Hepatocyte (in vitro differentiated cells): ENCODE results near the gene SUDS3. TPM values are rescaled to one million over a fixed set of nuclear protein-coding genes. Genes with fewer than 3 reads are reported as not detected.

ENCODE experiments used
- DNase-seq: peaks from one replicate; pipeline ENCODE4 v3.0.0-alpha.2; 2016; ENCODE audit warnings: low spot score
- H2AFZ ChIP-seq: fragments of 200-600 bp; sonication (generic); 2 replicates; pipeline ENCODE4 v1.6.0; 2016; ENCODE audit warnings: antibody characterized with exemption, mild to moderate bottlenecking
- H3K27ac ChIP-seq: fragments of 200-600 bp; sonication (generic); 2 replicates; pipeline ENCODE4 v1.5.1; 2016; ENCODE audit warnings: mild to moderate bottlenecking
- H3K27me3 ChIP-seq: fragments of 200-600 bp; sonication (generic); 2 replicates; pipeline ENCODE4 v1.6.1; 2016
- H3K36me3 ChIP-seq: fragments of 200-600 bp; sonication (generic); replicated peaks from 2 replicates; pipeline ENCODE4 v1.5.1; 2016; ENCODE audit warnings: low read depth; ENCODE audit not compliant: insufficient read depth
- H3K4me1 ChIP-seq: fragments of 200-600 bp; sonication (generic); 2 replicates; pipeline ENCODE4 v1.5.1; 2016; ENCODE audit warnings: mild to moderate bottlenecking, moderate library complexity; ENCODE audit not compliant: insufficient read depth
- H3K4me2 ChIP-seq: fragments of 200-600 bp; sonication (generic); 2 replicates; pipeline ENCODE4 v1.6.0; 2016
- H3K4me3 ChIP-seq: fragments of 200-600 bp; sonication (generic); 2 replicates; pipeline ENCODE4 v1.5.1; 2016; ENCODE audit warnings: mild to moderate bottlenecking
- H3K79me2 ChIP-seq: fragments of 200-600 bp; sonication (generic); 2 replicates; pipeline ENCODE4 v1.6.0; 2017; ENCODE audit warnings: mild to moderate bottlenecking
- H3K9me2 ChIP-seq: fragments of 200-600 bp; sonication (generic); replicated peaks from 2 replicates; pipeline ENCODE4 v1.6.0; 2017; ENCODE audit warnings: mild to moderate bottlenecking; ENCODE audit not compliant: insufficient read depth
- H3K9me3 ChIP-seq: fragments of 200-600 bp; sonication (generic); 2 replicates; pipeline ENCODE4 v1.5.1; 2016; ENCODE audit warnings: low read depth, mild to moderate bottlenecking
- H4K20me1 ChIP-seq: fragments of 200-600 bp; sonication (generic); 2 replicates; pipeline ENCODE4 v1.6.0; 2016; ENCODE audit warnings: mild to moderate bottlenecking; ENCODE audit not compliant: insufficient read depth, poor library complexity, severe bottlenecking
- EZH2 ChIP-seq: fragments of 200-600 bp; sonication (generic); IDR thresholded peaks from 2 replicates; pipeline ENCODE4 v1.6.1; 2016; ENCODE audit warnings: antibody characterized with exemption, mild to moderate bottlenecking, borderline replicate concordance
- EZH2phosphoT487 ChIP-seq: fragments of 200-600 bp; sonication (generic); IDR thresholded peaks from one replicate; pipeline ENCODE4 v1.6.1; 2018; ENCODE audit warnings: antibody characterized with exemption, mild to moderate bottlenecking, low read depth, moderate library complexity; ENCODE audit not compliant: unreplicated experiment, severe bottlenecking
- WGBS: methylation state at CpG from one replicate; pipeline ENCODE4 v1.1.6; 2016; ENCODE audit warnings: low lambda C conversion rate; ENCODE audit errors: missing lambda C conversion rate; 5-methylcytosine and 5-hydroxymethylcytosine counted together
- polyA plus RNA-seq: library from polyadenylated mRNA; unstranded; fragments of >200 nt; fragmentation: Nextera tagmentation; extraction: Ambion mirVana; gene quantifications from 2 replicates; pipeline ENCODE4 v1.2.1, GENCODE V29; 2016
- total RNA-seq: library from RNA; depleted of rRNA; stranded (reverse); fragments of >200 nt; gene quantifications from 2 replicates; pipeline ENCODE4 v1.2.3, GENCODE V29; 2014
- TF ChIP-seq, protein P1 (sequence below): fragments of 200-600 bp; sonication (generic); IDR thresholded peaks from 2 replicates; pipeline ENCODE4 v1.5.1; 2016; ENCODE audit warnings: antibody characterized with exemption, mild to moderate bottlenecking; ENCODE audit not compliant: poor library complexity

The SUDS3 gene
- total and polyA plus RNA-seq, 2 experiments from 2014 or later = 21.1 to 40.0 TPM

DNA sequence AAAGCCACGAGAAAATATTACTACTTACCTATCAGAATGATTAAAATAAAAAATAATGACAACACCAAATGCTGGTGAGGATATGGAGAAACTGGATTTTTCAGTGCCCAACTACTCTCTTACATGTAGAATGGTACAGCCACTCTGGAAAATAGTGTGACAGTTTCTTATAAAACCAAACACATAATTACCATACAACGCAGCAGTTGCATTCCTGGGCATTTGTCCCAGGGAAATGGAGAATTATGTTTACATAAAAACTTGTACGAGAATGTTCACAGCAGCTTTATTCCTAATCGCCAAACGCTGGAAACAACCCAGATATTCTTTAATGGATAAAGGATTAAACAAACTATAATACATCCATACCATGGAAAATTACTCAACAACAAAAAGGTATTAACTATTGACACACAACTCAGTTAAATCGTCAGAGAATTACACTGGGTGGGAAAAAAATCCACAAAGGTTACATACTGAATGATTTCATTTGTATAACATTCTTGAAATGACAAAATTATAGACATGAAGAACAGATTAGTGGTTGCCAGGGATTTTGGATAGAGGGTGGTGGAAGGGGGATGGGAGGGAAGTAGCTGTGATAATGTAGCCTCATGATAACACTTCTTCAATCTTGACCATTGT lies 39.0 kb upstream of the SUDS3 start:
- no peak overlapping the region for H3K27ac ChIP-seq
- no peaks in the 10 kb centered on the region for H3K9me2 ChIP-seq
- H4K20me1 ChIP-seq = no peaks in the 10 kb centered on the region
- no peaks in the 10 kb centered on the region for H3K9me3 ChIP-seq
- H3K27me3 ChIP-seq = no peaks in the 10 kb centered on the region
- no peak overlapping the region for H3K4me3 ChIP-seq
- H3K4me1 ChIP-seq = no peaks in the 10 kb centered on the region
- H3K36me3 ChIP-seq = no peaks in the 10 kb centered on the region
- peaks cover 6% of the 10 kb centered on the region for H3K79me2 ChIP-seq
- no peak overlapping the region for H3K4me2 ChIP-seq
- 70% methylated on average over 6 of the region's 6 CpGs for WGBS
- TF ChIP-seq, protein P1, sequence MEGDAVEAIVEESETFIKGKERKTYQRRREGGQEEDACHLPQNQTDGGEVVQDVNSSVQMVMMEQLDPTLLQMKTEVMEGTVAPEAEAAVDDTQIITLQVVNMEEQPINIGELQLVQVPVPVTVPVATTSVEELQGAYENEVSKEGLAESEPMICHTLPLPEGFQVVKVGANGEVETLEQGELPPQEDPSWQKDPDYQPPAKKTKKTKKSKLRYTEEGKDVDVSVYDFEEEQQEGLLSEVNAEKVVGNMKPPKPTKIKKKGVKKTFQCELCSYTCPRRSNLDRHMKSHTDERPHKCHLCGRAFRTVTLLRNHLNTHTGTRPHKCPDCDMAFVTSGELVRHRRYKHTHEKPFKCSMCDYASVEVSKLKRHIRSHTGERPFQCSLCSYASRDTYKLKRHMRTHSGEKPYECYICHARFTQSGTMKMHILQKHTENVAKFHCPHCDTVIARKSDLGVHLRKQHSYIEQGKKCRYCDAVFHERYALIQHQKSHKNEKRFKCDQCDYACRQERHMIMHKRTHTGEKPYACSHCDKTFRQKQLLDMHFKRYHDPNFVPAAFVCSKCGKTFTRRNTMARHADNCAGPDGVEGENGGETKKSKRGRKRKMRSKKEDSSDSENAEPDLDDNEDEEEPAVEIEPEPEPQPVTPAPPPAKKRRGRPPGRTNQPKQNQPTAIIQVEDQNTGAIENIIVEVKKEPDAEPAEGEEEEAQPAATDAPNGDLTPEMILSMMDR = no peak
- TF ChIP-seq EZH2phosphoT487 (no peak), EZH2 (no peak)
- DNase-seq = no peak
- no peak overlapping the region for H2AFZ ChIP-seq

DNA sequence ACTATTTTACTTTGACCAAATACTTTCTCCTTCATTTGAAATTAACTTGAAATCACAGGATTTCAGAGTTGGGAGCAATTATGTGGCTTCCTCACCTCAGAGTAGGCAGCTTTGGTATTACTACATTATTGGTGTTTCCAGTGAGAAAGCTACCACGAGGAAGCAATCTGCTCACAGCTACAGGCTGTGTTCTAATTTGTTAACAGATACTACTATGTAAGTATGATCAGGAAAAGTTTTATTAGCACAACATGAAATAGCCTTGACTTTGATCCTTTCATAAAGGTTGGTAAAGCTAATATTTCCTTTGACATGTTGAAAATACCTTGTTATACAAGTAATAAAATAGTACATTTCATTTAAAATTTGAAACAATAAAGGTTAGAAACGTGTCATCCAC lies 34.3 kb upstream of the SUDS3 start:
- Histone ChIP-seq H3K27me3 (no peaks in the 10 kb centered on the region), H2AFZ (no peak overlapping the region), H3K4me3 (no peak overlapping the region), H3K9me3 (no peaks in the 10 kb centered on the region), H4K20me1 (no peaks in the 10 kb centered on the region), H3K36me3 (no peaks in the 10 kb centered on the region), H3K79me2 (peaks cover 6% of the 10 kb centered on the region), H3K4me1 (no peaks in the 10 kb centered on the region), H3K27ac (no peak overlapping the region), H3K4me2 (no peak overlapping the region), H3K9me2 (no peaks in the 10 kb centered on the region)
- TF ChIP-seq, protein P1 = no peak
- TF ChIP-seq EZH2phosphoT487 (no peak), EZH2 (no peak)
- 69% methylated on average over 2 of the region's 2 CpGs for WGBS
- no peak for DNase-seq

DNA sequence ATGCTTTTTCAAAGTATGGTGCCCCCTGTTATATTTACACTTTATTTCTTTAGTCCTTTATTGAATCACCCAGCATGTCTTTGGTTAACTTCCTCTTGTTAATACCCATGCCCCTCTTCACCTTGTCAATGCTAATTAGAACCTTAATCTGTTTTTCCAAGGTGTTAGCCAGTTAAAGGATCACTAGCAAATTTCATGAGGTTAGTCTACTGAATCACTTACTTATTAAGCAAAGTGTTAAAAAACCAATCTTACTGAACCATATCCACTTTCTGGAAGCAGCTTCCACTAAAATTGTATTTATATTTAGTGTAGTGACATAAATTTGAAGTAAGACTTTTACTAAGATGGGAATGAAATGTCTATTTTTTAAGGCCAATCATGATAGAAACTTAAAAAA lies 31.5 kb upstream of the SUDS3 start:
- Histone ChIP-seq H3K79me2 (peaks cover 14% of the 10 kb centered on the region), H3K27ac (no peak overlapping the region), H3K4me3 (no peak overlapping the region), H2AFZ (no peak overlapping the region), H3K4me2 (no peak overlapping the region), H3K36me3 (no peaks in the 10 kb centered on the region), H3K27me3 (no peaks in the 10 kb centered on the region), H3K9me3 (no peaks in the 10 kb centered on the region), H3K9me2 (no peaks in the 10 kb centered on the region), H3K4me1 (no peaks in the 10 kb centered on the region), H4K20me1 (no peaks in the 10 kb centered on the region)
- DNase-seq = no peak
- TF ChIP-seq, protein P1 = no peak
- no peak for TF ChIP-seq EZH2
- no peak for TF ChIP-seq EZH2phosphoT487
